ENCODE results near the gene OR10H1.

The OR10H1 gene, protein sequence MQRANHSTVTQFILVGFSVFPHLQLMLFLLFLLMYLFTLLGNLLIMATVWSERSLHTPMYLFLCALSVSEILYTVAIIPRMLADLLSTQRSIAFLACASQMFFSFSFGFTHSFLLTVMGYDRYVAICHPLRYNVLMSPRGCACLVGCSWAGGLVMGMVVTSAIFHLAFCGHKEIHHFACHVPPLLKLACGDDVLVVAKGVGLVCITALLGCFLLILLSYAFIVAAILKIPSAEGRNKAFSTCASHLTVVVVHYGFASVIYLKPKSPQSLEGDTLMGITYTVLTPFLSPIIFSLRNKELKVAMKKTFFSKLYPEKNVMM

DNA sequence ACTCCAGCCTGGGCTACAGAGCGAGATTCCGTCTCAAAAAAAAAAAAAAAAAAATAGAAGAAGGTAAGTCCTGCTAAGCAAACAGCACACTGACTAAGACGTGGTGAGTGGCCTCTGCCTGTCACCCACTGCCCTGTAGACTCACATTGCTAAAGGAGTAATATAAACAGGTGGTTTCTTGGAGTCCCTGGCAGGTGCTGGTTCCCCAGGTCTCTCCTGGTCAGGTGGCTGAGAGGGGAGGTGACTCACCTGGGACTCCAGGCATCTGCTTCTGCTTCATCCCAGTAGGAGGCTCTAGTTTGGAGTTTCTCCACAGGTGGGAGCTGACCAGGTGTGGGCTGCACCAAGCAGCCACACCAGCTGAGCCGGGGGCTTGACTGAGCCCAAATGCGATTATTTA is at the start of gene OR10H1:
Gene OR10H1 (minus strand): TSS at position 359 of the 400 bp plus-strand sequence. CDS start 7,627 bp downstream, outside the sequence.
- no peak for DNase-seq (ENCODE audit: low read depth in 2 of 2)
- TF ChIP-seq CTCF (IDR thresholded peaks at IDR 0.05; ENCODE audit: low read depth, low read length), result no peak
- H3K4me3 ChIP-seq (replicated peaks in 1 of 2; ENCODE audit: low read depth in 2 of 2, low read length in 2 of 2), result no peak within 1 kb of the TSS

- DNase-seq (ENCODE audit: low read depth in 2 of 2), result no peak
- TF ChIP-seq CTCF (IDR thresholded peaks at IDR 0.05; ENCODE audit: low read depth, low read length), result no peak
- no peak overlapping the region for H3K4me3 ChIP-seq (replicated peaks in 1 of 2; ENCODE audit: low read depth in 2 of 2, low read length in 2 of 2)
Measured at GRCh38 chr19:15864824-15865223, 49.4 kb upstream of the OR10H1 start.

- DNase-seq (ENCODE audit: low read depth in 2 of 2), result no peak
- H3K4me3 ChIP-seq (replicated peaks in 1 of 2; ENCODE audit: low read depth in 2 of 2, low read length in 2 of 2), result no peak overlapping the region
- TF ChIP-seq CTCF (IDR thresholded peaks at IDR 0.05; ENCODE audit: low read depth, low read length), result no peak
Measured at GRCh38 chr19:15863272-15863671, 47.8 kb upstream of the OR10H1 start.

DNA sequence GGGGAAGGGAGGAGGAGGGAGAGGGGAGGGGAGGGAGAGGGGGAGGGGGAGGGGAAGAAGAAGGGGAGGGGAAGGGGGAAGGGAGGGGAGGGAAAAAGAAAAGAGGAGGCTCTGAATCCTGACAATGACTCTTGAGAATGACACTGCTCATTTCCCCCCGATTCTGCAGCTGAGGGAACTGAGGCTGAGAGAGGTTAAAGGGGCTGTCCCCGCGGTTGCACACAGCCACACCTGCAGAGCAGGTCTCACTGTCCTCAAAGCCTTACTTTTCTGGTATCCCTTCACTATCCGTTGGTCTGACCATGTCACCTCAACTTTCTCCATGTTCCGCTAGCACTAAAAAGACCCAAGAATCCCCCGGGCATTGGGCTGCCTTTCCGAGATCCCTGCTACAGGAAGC is 47.0 kb upstream of the OR10H1 start:
- TF ChIP-seq CTCF (IDR thresholded peaks at IDR 0.05; ENCODE audit: low read depth, low read length), result no peak
- no peak for DNase-seq (ENCODE audit: low read depth in 2 of 2)
- no peak overlapping the region for H3K4me3 ChIP-seq (replicated peaks in 1 of 2; ENCODE audit: low read depth in 2 of 2, low read length in 2 of 2)

DNA sequence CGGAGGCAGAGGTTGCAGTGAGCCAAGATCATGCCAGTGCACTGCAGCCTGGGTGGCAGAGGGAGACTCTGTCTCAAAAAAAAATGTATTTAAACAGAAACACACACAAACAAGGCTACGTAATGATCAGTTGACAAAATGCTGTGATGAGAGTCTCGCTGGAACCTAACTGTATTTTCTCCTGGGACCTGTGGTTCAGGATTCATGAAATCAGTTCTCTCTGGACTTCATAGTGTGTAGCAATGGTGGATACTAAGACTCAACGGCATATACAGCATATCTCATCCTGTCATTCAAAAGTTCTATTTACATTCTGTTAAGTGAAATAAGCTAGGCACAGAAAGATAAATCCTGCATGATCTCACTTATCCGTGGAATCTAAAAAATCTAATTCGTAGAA is 45.1 kb upstream of the OR10H1 start:
- TF ChIP-seq CTCF (IDR thresholded peaks at IDR 0.05; ENCODE audit: low read depth, low read length), result no peak
- no peak for DNase-seq (ENCODE audit: low read depth in 2 of 2)

DNA sequence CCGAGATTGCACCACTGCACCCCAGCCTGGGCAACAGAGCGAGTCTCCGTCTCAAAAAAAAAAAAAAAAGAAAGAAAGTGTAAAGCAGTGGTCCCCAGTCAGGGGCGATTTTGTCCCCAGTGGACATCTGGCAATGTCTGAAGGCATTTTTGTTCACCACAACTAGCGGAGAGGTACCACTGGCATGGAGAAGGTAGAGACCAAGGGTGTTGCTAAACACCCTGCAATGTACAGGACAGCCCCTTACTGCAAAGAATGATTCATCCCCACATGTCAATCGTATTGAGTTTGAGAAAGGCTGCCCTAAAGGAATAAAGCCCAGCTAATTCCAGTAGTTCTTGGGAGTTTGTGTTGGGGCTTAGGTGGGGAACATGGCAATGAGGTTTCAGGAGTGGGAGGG is 43.7 kb upstream of the OR10H1 start:
- TF ChIP-seq CTCF (IDR thresholded peaks at IDR 0.05; ENCODE audit: low read depth, low read length), result no peak
- no peak for DNase-seq (ENCODE audit: low read depth in 2 of 2)
- no peak overlapping the region for H3K4me3 ChIP-seq (replicated peaks in 1 of 2; ENCODE audit: low read depth in 2 of 2, low read length in 2 of 2)

More for the DNA sequence above, 45.1 kb upstream of the OR10H1 start:
- H3K4me3 ChIP-seq (replicated peaks in 1 of 2; ENCODE audit: low read depth in 2 of 2, low read length in 2 of 2), result no peak overlapping the region

- H3K4me3 ChIP-seq (replicated peaks in 1 of 2; ENCODE audit: low read depth in 2 of 2, low read length in 2 of 2), result no peak overlapping the region
- no peak for DNase-seq (ENCODE audit: low read depth in 2 of 2)
- no peak for TF ChIP-seq CTCF (IDR thresholded peaks at IDR 0.05; ENCODE audit: low read depth, low read length)
Measured at GRCh38 chr19:15850385-15850784, 34.9 kb upstream of the OR10H1 start.

All from cardiac fibroblast (primary cell).